Right atrium auricular region (tissue), 2 donors: ENCODE data around the gene ASTN2. TPM values are rescaled to one million over a fixed set of nuclear protein-coding genes. Genes with fewer than 3 reads are reported as not detected.
"Not testable (repeated sequence)": the region's sequence is repeated elsewhere in the genome, so short reads cannot be mapped to it uniquely, and the experiment has no call there.

ENCODE experiments used
- DNase-seq: peaks from one replicate; pipeline ENCODE4 v3.0.0-alpha.2; 2019; ENCODE audit warnings: low spot score
- H3K27ac ChIP-seq, 2 donors: fragments of 200-600 bp; sonication (generic); 1 replicate in 1 of 2; 2 replicates in 1 of 2; pipeline ENCODE4 v1.5.1; 2016 to 2019
- H3K27me3 ChIP-seq, 2 donors: fragments of 200-600 bp; sonication (generic); one replicate each; pipeline versions ENCODE4 v1.5.1 to v1.6.0; 2017 to 2019
- H3K36me3 ChIP-seq: fragments of 200-600 bp; sonication (generic); one replicate; pipeline ENCODE4 v1.5.1; 2016
- H3K4me1 ChIP-seq, 2 donors: fragments of 200-600 bp; sonication (generic); one replicate each; pipeline versions ENCODE4 v1.5.1 to v1.6.0; 2017 to 2019
- H3K4me3 ChIP-seq, 2 donors: fragments of 200-600 bp; sonication (generic); 1 replicate in 1 of 2; 2 replicates in 1 of 2; pipeline ENCODE4 v1.5.1; 2017 to 2019; ENCODE audit warnings: mild to moderate bottlenecking in 1 of 2, moderate library complexity in 1 of 2
- H3K9me3 ChIP-seq, 2 donors: fragments of 200-600 bp; sonication (generic); one replicate each; pipeline ENCODE4 v1.5.1; 2019
- CTCF ChIP-seq, 2 donors: fragments of 200-600 bp; sonication (generic); IDR thresholded peaks; one replicate each; pipeline ENCODE4 v1.5.1; 2019; ENCODE audit warnings: antibody characterized with exemption in 2 of 2
- total RNA-seq, 2 donors: library from RNA; depleted of rRNA; stranded (reverse); fragments of >200 nt; gene quantifications; one replicate each; pipeline ENCODE4 v1.1.0, GENCODE V29; 2016

Gene ASTN2
- total RNA-seq, 2 donors from 2014 or later = 11.1 to 32.2 TPM

- Histone ChIP-seq H3K4me3 (no peak overlapping the region), H3K9me3 (peaks cover 0 to 13% of the 10 kb centered on the region in 2 donors), H3K36me3 (no peaks in the 10 kb centered on the region), H3K27me3 (no peaks in the 10 kb centered on the region), H3K4me1 (no peaks in the 10 kb centered on the region), H3K27ac (no peak overlapping the region)
- TF ChIP-seq CTCF (IDR thresholded peaks at IDR 0.05) = no peak
- DNase-seq = no peak
Measured at GRCh38 chr9:116900543-116900942, 514.3 kb downstream of the ASTN2 start.

DNA sequence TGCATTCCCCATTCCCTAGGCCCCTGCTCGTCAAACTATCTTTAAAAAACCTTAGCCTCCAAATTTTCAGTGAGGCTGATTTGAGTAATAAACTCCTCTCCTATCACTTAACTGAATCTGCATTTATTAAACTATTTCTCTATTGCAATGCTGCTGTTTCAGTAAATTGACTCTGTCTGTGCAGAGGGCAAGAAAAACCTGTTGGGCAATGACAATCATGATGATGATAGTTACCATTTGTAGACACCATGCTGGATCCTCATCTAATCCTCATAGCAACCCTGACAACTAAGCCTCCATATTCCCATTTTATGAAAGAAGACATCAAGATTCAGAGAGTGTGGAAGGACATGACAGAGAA, 514.9 kb downstream of the ASTN2 start:
- Histone ChIP-seq H3K36me3 (no peaks in the 10 kb centered on the region), H3K27me3 (no peaks in the 10 kb centered on the region), H3K4me1 (no peaks in the 10 kb centered on the region), H3K9me3 (peaks cover 0 to 13% of the 10 kb centered on the region in 2 donors), H3K4me3 (no peak overlapping the region), H3K27ac (no peak overlapping the region)
- DNase-seq = no peak
- no peak for TF ChIP-seq CTCF (IDR thresholded peaks at IDR 0.05)

GRCh38 chr9:116899337-116900006, 515.4 kb downstream of the ASTN2 start:
- no peaks in the 10 kb centered on the region for H3K27me3 ChIP-seq
- peaks cover 0 to 13% of the 10 kb centered on the region in 2 donors for H3K9me3 ChIP-seq
- no peak for TF ChIP-seq CTCF (IDR thresholded peaks at IDR 0.05)

DNA sequence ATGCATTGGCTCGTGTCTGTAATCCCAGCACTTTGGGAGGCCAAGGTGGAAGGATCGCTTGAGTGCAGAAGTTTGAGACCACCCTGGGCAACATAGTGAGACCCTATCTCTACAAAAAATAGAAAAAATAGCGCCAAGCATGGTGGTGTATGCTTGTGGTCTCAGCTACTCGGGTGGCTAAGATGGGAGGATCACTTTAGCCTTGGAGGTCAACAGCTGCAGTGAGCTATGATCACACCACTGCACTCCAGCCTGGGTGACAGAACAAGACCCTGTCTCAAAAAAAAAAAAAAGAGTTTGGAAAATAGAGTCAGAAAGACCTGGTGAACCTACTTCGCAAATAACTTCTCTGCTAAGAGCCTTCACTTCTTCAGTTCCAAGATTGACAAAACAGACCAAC, 516.7 kb downstream of the ASTN2 start:
- not testable (repeated sequence) for H3K36me3 ChIP-seq, H3K27me3 ChIP-seq, H3K27ac ChIP-seq, H3K4me1 ChIP-seq, DNase-seq, H3K4me3 ChIP-seq
- peaks cover 0 to 13% of the 10 kb centered on the region in 2 donors for H3K9me3 ChIP-seq

More at GRCh38 chr9:116899337-116900006, 515.4 kb downstream of the ASTN2 start:
- DNase-seq = no peak
- no peak overlapping the region for H3K4me3 ChIP-seq
- H3K4me1 ChIP-seq = no peaks in the 10 kb centered on the region
- no peaks in the 10 kb centered on the region for H3K36me3 ChIP-seq
- H3K27ac ChIP-seq = no peak overlapping the region

- no peaks in the 10 kb centered on the region for H3K36me3 ChIP-seq
- no peak overlapping the region for H3K4me3 ChIP-seq
- no peak overlapping the region for H3K27ac ChIP-seq
- H3K4me1 ChIP-seq = no peaks in the 10 kb centered on the region
- no peaks in the 10 kb centered on the region for H3K27me3 ChIP-seq
- no peak for DNase-seq
- peaks cover 0 to 13% of the 10 kb centered on the region in 2 donors for H3K9me3 ChIP-seq
- no peak for TF ChIP-seq CTCF (IDR thresholded peaks at IDR 0.05)
Measured at GRCh38 chr9:116897201-116897600, 517.7 kb downstream of the ASTN2 start.

- Histone ChIP-seq H3K36me3 (no peaks in the 10 kb centered on the region), H3K4me1 (no peaks in the 10 kb centered on the region), H3K9me3 (peaks cover 0 to 13% of the 10 kb centered on the region in 2 donors), H3K27ac (no peak overlapping the region), H3K27me3 (no peaks in the 10 kb centered on the region), H3K4me3 (no peak overlapping the region)
- no peak for TF ChIP-seq CTCF (IDR thresholded peaks at IDR 0.05)
- DNase-seq = no peak
Measured at GRCh38 chr9:116895961-116896360, 518.9 kb downstream of the ASTN2 start.
